ENCODE data around the gene SAMD15.

Gene SAMD15

DNA sequence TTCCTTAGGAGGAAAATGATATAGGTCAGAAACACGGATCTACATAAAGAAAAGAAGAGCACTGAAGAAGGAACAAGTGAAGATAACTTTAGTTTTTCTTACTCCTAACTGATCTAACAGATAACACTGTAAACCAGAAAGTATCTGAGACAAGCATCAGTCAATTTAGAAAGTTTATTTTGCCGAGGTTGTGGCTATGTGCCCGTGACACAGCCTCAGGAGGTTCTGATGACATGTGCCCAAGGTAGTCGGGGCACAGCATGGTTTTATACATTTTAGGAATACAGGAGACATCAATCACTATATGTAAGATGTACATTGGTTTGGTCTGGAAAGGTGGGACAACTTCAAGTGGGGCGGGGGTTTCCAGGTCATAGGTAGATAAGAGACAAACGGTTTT is 23.0 kb downstream of the SAMD15 start:
- TF ChIP-seq TAF1 (IDR thresholded peaks at IDR 0.05; ENCODE audit: low read depth) (no peak), USF1 (IDR thresholded peaks at IDR 0.05) (no peak), TEAD4 (IDR thresholded peaks at IDR 0.05) (no peak), YY1 (IDR thresholded peaks at IDR 0.05; ENCODE audit: low read depth) (no peak), ZBTB7A (IDR thresholded peaks at IDR 0.05; ENCODE audit: low read depth) (no peak), NFIC (IDR thresholded peaks at IDR 0.05) (no peak), EGR1 (IDR thresholded peaks at IDR 0.05) (no peak), TCF12 (IDR thresholded peaks at IDR 0.05; ENCODE audit: low read depth) (no peak), CREB1 (IDR thresholded peaks at IDR 0.05; ENCODE audit: low read depth) (no peak), FOXM1 (IDR thresholded peaks at IDR 0.05; ENCODE audit: borderline replicate concordance, low read depth) (no peak), CEBPB (IDR thresholded peaks at IDR 0.05) (no peak), RAD21 (IDR thresholded peaks at IDR 0.05; ENCODE audit: low read depth) (no peak), EP300 (IDR thresholded peaks at IDR 0.05; ENCODE audit: borderline replicate concordance) (no peak)
- TF ChIP-seq, protein P1, sequence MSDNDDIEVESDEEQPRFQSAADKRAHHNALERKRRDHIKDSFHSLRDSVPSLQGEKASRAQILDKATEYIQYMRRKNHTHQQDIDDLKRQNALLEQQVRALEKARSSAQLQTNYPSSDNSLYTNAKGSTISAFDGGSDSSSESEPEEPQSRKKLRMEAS (IDR thresholded peaks at IDR 0.05): no peak
- TF ChIP-seq, protein P2, sequence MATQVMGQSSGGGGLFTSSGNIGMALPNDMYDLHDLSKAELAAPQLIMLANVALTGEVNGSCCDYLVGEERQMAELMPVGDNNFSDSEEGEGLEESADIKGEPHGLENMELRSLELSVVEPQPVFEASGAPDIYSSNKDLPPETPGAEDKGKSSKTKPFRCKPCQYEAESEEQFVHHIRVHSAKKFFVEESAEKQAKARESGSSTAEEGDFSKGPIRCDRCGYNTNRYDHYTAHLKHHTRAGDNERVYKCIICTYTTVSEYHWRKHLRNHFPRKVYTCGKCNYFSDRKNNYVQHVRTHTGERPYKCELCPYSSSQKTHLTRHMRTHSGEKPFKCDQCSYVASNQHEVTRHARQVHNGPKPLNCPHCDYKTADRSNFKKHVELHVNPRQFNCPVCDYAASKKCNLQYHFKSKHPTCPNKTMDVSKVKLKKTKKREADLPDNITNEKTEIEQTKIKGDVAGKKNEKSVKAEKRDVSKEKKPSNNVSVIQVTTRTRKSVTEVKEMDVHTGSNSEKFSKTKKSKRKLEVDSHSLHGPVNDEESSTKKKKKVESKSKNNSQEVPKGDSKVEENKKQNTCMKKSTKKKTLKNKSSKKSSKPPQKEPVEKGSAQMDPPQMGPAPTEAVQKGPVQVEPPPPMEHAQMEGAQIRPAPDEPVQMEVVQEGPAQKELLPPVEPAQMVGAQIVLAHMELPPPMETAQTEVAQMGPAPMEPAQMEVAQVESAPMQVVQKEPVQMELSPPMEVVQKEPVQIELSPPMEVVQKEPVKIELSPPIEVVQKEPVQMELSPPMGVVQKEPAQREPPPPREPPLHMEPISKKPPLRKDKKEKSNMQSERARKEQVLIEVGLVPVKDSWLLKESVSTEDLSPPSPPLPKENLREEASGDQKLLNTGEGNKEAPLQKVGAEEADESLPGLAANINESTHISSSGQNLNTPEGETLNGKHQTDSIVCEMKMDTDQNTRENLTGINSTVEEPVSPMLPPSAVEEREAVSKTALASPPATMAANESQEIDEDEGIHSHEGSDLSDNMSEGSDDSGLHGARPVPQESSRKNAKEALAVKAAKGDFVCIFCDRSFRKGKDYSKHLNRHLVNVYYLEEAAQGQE (IDR thresholded peaks at IDR 0.05; ENCODE audit: low read depth): no peak

GRCh38 chr14:77403768-77404167 is 26.6 kb downstream of the SAMD15 start:
- TF ChIP-seq USF1 (IDR thresholded peaks at IDR 0.05): no peak
- TF ChIP-seq, protein P1 (IDR thresholded peaks at IDR 0.05): no peak
- no peak for TF ChIP-seq CEBPB (IDR thresholded peaks at IDR 0.05)
- no peak for TF ChIP-seq TCF12 (IDR thresholded peaks at IDR 0.05; ENCODE audit: low read depth)
- TF ChIP-seq, protein P2 (IDR thresholded peaks at IDR 0.05; ENCODE audit: low read depth): no peak
- TF ChIP-seq RAD21 (IDR thresholded peaks at IDR 0.05; ENCODE audit: low read depth): no peak
- TF ChIP-seq ZBTB7A (IDR thresholded peaks at IDR 0.05; ENCODE audit: low read depth): no peak
- no peak for TF ChIP-seq NFIC (IDR thresholded peaks at IDR 0.05)

- no peak for TF ChIP-seq TAF1 (IDR thresholded peaks at IDR 0.05; ENCODE audit: low read depth)
- TF ChIP-seq YY1 (IDR thresholded peaks at IDR 0.05; ENCODE audit: low read depth): no peak
- no peak for TF ChIP-seq NFIC (IDR thresholded peaks at IDR 0.05)
- TF ChIP-seq EP300 (IDR thresholded peaks at IDR 0.05; ENCODE audit: borderline replicate concordance): no peak
- TF ChIP-seq, protein P1 (IDR thresholded peaks at IDR 0.05): no peak
- no peak for TF ChIP-seq ZBTB7A (IDR thresholded peaks at IDR 0.05; ENCODE audit: low read depth)
- TF ChIP-seq CREB1 (IDR thresholded peaks at IDR 0.05; ENCODE audit: low read depth): no peak
- no peak for TF ChIP-seq TCF12 (IDR thresholded peaks at IDR 0.05; ENCODE audit: low read depth)
- TF ChIP-seq USF1 (IDR thresholded peaks at IDR 0.05): no peak
Measured at GRCh38 chr14:77406086-77406485, 28.9 kb downstream of the SAMD15 start.

DNA sequence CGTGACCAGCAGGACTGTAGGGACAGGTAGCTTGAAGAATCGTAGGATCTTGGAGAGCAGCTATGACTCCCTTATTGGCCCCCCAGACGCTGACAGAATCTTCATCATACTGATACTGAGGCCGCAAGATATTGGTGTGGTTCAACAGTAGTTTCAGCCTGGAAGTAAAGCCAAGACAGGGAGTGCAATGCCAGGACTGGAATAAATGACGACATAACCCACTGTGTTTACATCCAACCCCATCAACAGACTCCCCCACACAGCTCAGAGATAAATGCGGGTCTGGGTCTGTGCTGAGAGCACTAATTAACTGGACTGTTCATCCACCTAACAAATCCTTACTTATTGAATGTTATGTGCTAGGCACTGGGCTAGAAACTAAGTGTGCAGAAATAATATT is 29.5 kb downstream of the SAMD15 start:
- no peak for TF ChIP-seq EP300 (IDR thresholded peaks at IDR 0.05; ENCODE audit: borderline replicate concordance)
- TF ChIP-seq FOXM1 (IDR thresholded peaks at IDR 0.05; ENCODE audit: borderline replicate concordance, low read depth): no peak
- TF ChIP-seq NFIC (IDR thresholded peaks at IDR 0.05): no peak
- no peak for TF ChIP-seq ZBTB7A (IDR thresholded peaks at IDR 0.05; ENCODE audit: low read depth)
- no peak for TF ChIP-seq YY1 (IDR thresholded peaks at IDR 0.05; ENCODE audit: low read depth)
- no peak for TF ChIP-seq TAF1 (IDR thresholded peaks at IDR 0.05; ENCODE audit: low read depth)
- no peak for TF ChIP-seq EGR1 (IDR thresholded peaks at IDR 0.05)

DNA sequence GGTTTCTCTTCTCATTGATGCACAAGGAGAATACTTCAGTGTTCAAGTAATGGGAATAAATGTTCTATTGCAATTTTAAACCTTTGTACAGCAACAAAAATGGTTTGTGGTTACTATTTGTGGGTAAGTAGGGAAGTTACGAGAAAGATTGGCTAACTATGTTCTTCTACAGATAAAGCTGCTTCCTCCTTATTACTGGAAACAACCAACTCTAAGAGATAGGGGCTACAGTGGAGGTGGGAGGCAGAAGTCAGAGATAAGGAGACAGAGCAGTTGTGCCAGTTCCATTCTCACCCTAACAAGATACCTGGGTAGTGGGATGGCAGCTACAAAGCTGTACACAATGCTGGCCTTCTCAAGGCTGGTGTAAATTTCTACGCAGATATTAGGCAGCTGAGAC is 30.0 kb downstream of the SAMD15 start:
- TF ChIP-seq, protein P2 (IDR thresholded peaks at IDR 0.05; ENCODE audit: low read depth): no peak
- TF ChIP-seq USF1 (IDR thresholded peaks at IDR 0.05): no peak
- TF ChIP-seq ZBTB7A (IDR thresholded peaks at IDR 0.05; ENCODE audit: low read depth): no peak

Data from Ishikawa (cell line).